MM.1S (cell line): ENCODE results near the gene IRF2BPL.

ENCODE experiments used
- CTCF ChIP-seq: fragments of 300-600 bp; sonication (generic); IDR thresholded peaks from 2 replicates; pipeline ENCODE4 v1.5.1; 2016; ENCODE audit warnings: antibody characterized with exemption, low read length, mixed read lengths
- EZH2 ChIP-seq: fragments of 300-600 bp; sonication (generic); optimal IDR thresholded peaks from 2 replicates; pipeline ENCODE3; 2017; ENCODE audit warnings: low read depth, mild to moderate bottlenecking, antibody characterized with exemption, low read length, mixed read lengths
- EZH2phosphoT487 ChIP-seq: fragments of 300-600 bp; sonication (generic); IDR thresholded peaks from 2 replicates; pipeline ENCODE4 v1.6.1; 2018; ENCODE audit warnings: antibody characterized with exemption, low read length

GRCh38 chr14:76981670-76982069, 46.8 kb downstream of the IRF2BPL start:
- no peak for TF ChIP-seq CTCF
- TF ChIP-seq EZH2, result no peak
- TF ChIP-seq EZH2phosphoT487, result no peak
